ENCODE measurements around the gene FAM107A. TPM values are rescaled to one million over a fixed set of nuclear protein-coding genes. Genes with fewer than 3 reads are reported as not detected.

FAM107A gene
- total RNA-seq, 4 donors from 2014 or later, result 62.3 to 137 (median 83.3) TPM

GRCh38 chr3:58540176-58540858 is 36.9 kb downstream of the FAM107A start:
- Histone ChIP-seq H3K4me1 (peaks cover 29 to 35% of the 10 kb centered on the region in 2 donors), H3K9me3 (no peaks in the 10 kb centered on the region), H3K27me3 (no peaks in the 10 kb centered on the region), H3K36me3 (no peaks in the 10 kb centered on the region), H3K4me3 (replicated peaks in 1 of 3) (no peak overlapping the region), H3K27ac (no peak overlapping the region)
- intact Hi-C loops (cut with DNase I), result no loop called here
- TF ChIP-seq CTCF (IDR thresholded peaks at IDR 0.05), result no peak
- TF ChIP-seq POLR2A (IDR thresholded peaks at IDR 0.05), result no peak
- 88 to 93% methylated on average over 8 of the region's 8 CpGs for WGBS, 2 donors
- no peak for DNase-seq

- intact Hi-C loops (cut with DNase I), result loop anchor here (10.0 kb wide), 1 partner anchor 115 kb away; no protein-coding TSS in a partner anchor
- Histone ChIP-seq H3K4me3 (replicated peaks in 1 of 3) (no peak overlapping the region), H3K4me1 (peaks cover 30 to 38% of the 10 kb centered on the region in 2 donors), H3K9me3 (no peaks in the 10 kb centered on the region), H3K27me3 (no peaks in the 10 kb centered on the region), H3K27ac (no peak overlapping the region), H3K36me3 (no peaks in the 10 kb centered on the region)
- WGBS, 2 donors, result 85% methylated on average over 10 of the region's 10 CpGs
- TF ChIP-seq POLR2A (IDR thresholded peaks at IDR 0.05) (no peak), CTCF (IDR thresholded peaks at IDR 0.05) (no peak)
- no peak for DNase-seq
Measured at GRCh38 chr3:58539626-58540025, 37.6 kb downstream of the FAM107A start.

GRCh38 chr3:58537412-58538301 is 39.5 kb downstream of the FAM107A start:
- Histone ChIP-seq H3K9me3 (no peaks in the 10 kb centered on the region), H3K4me3 (replicated peaks in 1 of 3) (no peak overlapping the region), H3K36me3 (peaks cover 0 to 6% of the 10 kb centered on the region in 2 donors), H3K27ac (peak overlapping the region; percentile 24 to 90 (median 82)), H3K27me3 (no peaks in the 10 kb centered on the region), H3K4me1 (peaks cover 30 to 41% of the 10 kb centered on the region in 2 donors)
- intact Hi-C loops (cut with DNase I), result loop anchor here (10.0 kb wide), 1 partner anchor 113 kb away; no protein-coding TSS in a partner anchor
- DNase-seq, result peak in 1 of 2 donors; percentile 16
- no peak for TF ChIP-seq CTCF (IDR thresholded peaks at IDR 0.05)
- no peak for TF ChIP-seq POLR2A (IDR thresholded peaks at IDR 0.05)
- WGBS, 2 donors, result 30 to 52% methylated on average over 4 of the region's 4 CpGs

- Histone ChIP-seq H3K9me3 (no peaks in the 10 kb centered on the region), H3K4me3 (replicated peaks in 1 of 3) (peak within 1 kb of the TSS in 2 of 3 donors; percentile 3 to 14), H3K27ac (peak within 1 kb of the TSS; percentile 75 to 90 (median 82)), H3K4me1 (peaks cover 30 to 45% of the 10 kb centered on the region in 2 donors), H3K27me3 (no peaks in the 10 kb centered on the region), H3K36me3 (peaks cover 0 to 6% of the 10 kb centered on the region in 2 donors)
- WGBS, 2 donors, result 16 to 25% methylated on average over 13 of the region's 13 CpGs
- TF ChIP-seq CTCF (IDR thresholded peaks at IDR 0.05) (no peak), POLR2A (IDR thresholded peaks at IDR 0.05) (peak in 1 of 2 donors; percentile 82)
- DNase-seq, result peak; percentile 95 to 96
- intact Hi-C loops (cut with DNase I), result loop anchor here (10.0 kb wide), 1 partner anchor 112 kb away; no protein-coding TSS in a partner anchor
Measured at GRCh38 chr3:58536501-58537411, 40.4 kb downstream of the FAM107A start, which contains the start of gene ACOX2. ACOX2 (minus strand) TSS chr3:58537190; CDS start chr3:58535106, 2,084 bp downstream.

All from thyroid gland (tissue), 4 donors.